K562 (cell line): ENCODE results near the gene ABHD16A. TPM values are rescaled to one million over a fixed set of nuclear protein-coding genes. Genes with fewer than 3 reads are reported as not detected.

ENCODE experiments used
- ARID3B ChIP-seq: fragments of 250-450 bp; sonication (Bioruptor Pico); IDR thresholded peaks from 2 replicates; pipeline ENCODE4 v1.4.0; 2020; ENCODE audit warnings: borderline replicate concordance
- EP300 ChIP-seq: IDR thresholded peaks from 2 replicates; pipeline ENCODE4 v1.6.1; 2012; ENCODE audit warnings: low read length, improper control_type of control experiment
- FOSL1 ChIP-seq: fragments of 200-800 bp; sonication (Bioruptor generic); conservative IDR thresholded peaks from 2 replicates; pipeline ENCODE4 v1.6.1; 2016; ENCODE audit warnings: missing genetic modification characterization, missing compliant biosample characterization
- FOXK1 ChIP-seq: sonication (generic); formaldehyde crosslinking; IDR thresholded peaks from 2 replicates; pipeline ENCODE4 v1.8.0; 2022; ENCODE audit warnings: missing genetic modification reagents, mild to moderate bottlenecking, borderline replicate concordance
- FOXK2 ChIP-seq, 2 experiments: fragments of 450-650 bp; IDR thresholded peaks in 1 of 2; conservative IDR thresholded peaks in 1 of 2; 2 replicates each; pipeline ENCODE4 v1.6.1; 2016; ENCODE audit warnings: low read depth in 2 of 2, mild to moderate bottlenecking in 1 of 2
- HCFC1 ChIP-seq: IDR thresholded peaks from 2 replicates; pipeline ENCODE4 v1.6.1; 2012; ENCODE audit warnings: low read depth, low read length, improper control_type of control experiment
- NKRF ChIP-seq: fragments of 450-650 bp; IDR thresholded peaks from 2 replicates; pipeline ENCODE4 v1.6.1; 2016; ENCODE audit warnings: borderline replicate concordance
- RCOR1 ChIP-seq, 2 experiments: IDR thresholded peaks; 2 replicates each; pipeline ENCODE4 v1.6.1; 2012; ENCODE audit warnings: low read depth in 2 of 2, low read length in 2 of 2, borderline replicate concordance in 1 of 2, improper control_type of control experiment in 1 of 2
- TEAD2 ChIP-seq: fragments of 450-650 bp; IDR thresholded peaks from 2 replicates; pipeline ENCODE4 v1.6.1; 2016; ENCODE audit warnings: missing genetic modification characterization, control low read depth, missing compliant biosample characterization
- TEAD4 ChIP-seq, 2 experiments: sonication (generic) in 1 of 2; formaldehyde crosslinking in 1 of 2; IDR thresholded peaks; 2 replicates each; pipeline versions ENCODE4 v1.6.1 to v1.8.0; 2012 to 2022; ENCODE audit warnings: borderline replicate concordance in 1 of 2, inconsistent platforms in 1 of 2, low read length in 1 of 2, mild to moderate bottlenecking in 1 of 2, missing genetic modification reagents in 1 of 2
- ZBTB17 ChIP-seq: fragments of 450-650 bp; formaldehyde crosslinking; IDR thresholded peaks from 2 replicates; pipeline ENCODE4 v1.4.0; 2020; ENCODE audit warnings: mild to moderate bottlenecking
- ZFPM2 ChIP-seq: fragments of 250-450 bp; sonication (Bioruptor Pico); IDR thresholded peaks from 2 replicates; pipeline ENCODE4 v1.5.1; 2022; ENCODE audit warnings: mild to moderate bottlenecking
- ZNF232 ChIP-seq: sonication (generic); formaldehyde crosslinking; IDR thresholded peaks from 2 replicates; pipeline ENCODE4 v1.8.0; 2022; ENCODE audit warnings: mild to moderate bottlenecking, missing genetic modification reagents
- ZNF655 ChIP-seq: fragments of 250-450 bp; sonication (Bioruptor Pico); IDR thresholded peaks from 2 replicates; pipeline ENCODE4 v1.5.0; 2021
- polyA plus RNA-seq, 8 experiments: library from polyadenylated mRNA; depleted of rRNA in 4 of 8; stranded (reverse) in 5 of 8; unstranded in 3 of 8; fragments of >200 nt; fragmentation: Nextera tagmentation in 2 of 8; fragmentation: Illumina TruSeq in 1 of 8; extraction: Ambion mirVana in 2 of 8; extraction: Trizol in 1 of 8; gene quantifications; 2 replicates each; pipeline versions ENCODE4 v1.2.1 to v1.2.3, GENCODE V29; 2011 to 2014; ENCODE audit warnings: inconsistent platforms in 1 of 8, missing spikeins in 1 of 8
- total RNA-seq, 7 experiments: library from RNA; depleted of rRNA in 6 of 7; stranded (reverse); fragments of >200 nt in 6 of 7; fragmentation: Illumina TruSeq in 2 of 7; extraction: Trizol in 2 of 7; gene quantifications; 2 replicates each; pipeline versions ENCODE4 v1.2.1 to v1.2.3, GENCODE V29; 2011 to 2021; ENCODE audit warnings: low replicate concordance in 1 of 7
- TF ChIP-seq, protein P1 (sequence below): sonication (generic); formaldehyde crosslinking; IDR thresholded peaks from 2 replicates; pipeline ENCODE4 v1.8.1; 2022; ENCODE audit warnings: missing genetic modification reagents
- TF ChIP-seq, protein P2 (sequence below): fragments of 450-650 bp; formaldehyde crosslinking; IDR thresholded peaks from 2 replicates; pipeline ENCODE4 v1.4.0; 2020; ENCODE audit warnings: mild to moderate bottlenecking, moderate library complexity

ABHD16A gene
- total and polyA plus RNA-seq, 9 of the 15 experiments (the other 6 are each of a cell fraction or from before 2014, with no cell fraction given): 25.8 to 120 (median 81.6) TPM

GRCh38 chr6:31665501-31666336, 37.4 kb downstream of the ABHD16A start, which contains the start of gene CSNK2B (continued):
- TF ChIP-seq ZNF655: 0 out of 2 replicates have a peak, but pooled peaks have one; percentile 55
- peak; percentile 47 for TF ChIP-seq EP300
- no peak; the same call in 1 of the 2 replicates for TF ChIP-seq ZBTB17 (CRISPR knock-in tag)
- TF ChIP-seq FOXK1 (CRISPR knock-in tag): peak; percentile 78; the same call in 1 of the 2 replicates
- TF ChIP-seq FOXK2 (conservative IDR thresholded peaks at IDR 0.05 in 1 of 2, IDR thresholded peaks at IDR 0.05 in 1 of 2; ENCODE audit: low read depth in 2 of 2): peak; percentile 85 to 91
- TF ChIP-seq ZNF232 (CRISPR knock-in tag): peak; percentile 85; the same call in 1 of the 2 replicates
- TF ChIP-seq HCFC1: peak; percentile 97
- peak; percentile 83; the same call in 1 of the 2 replicates for TF ChIP-seq ARID3B (CRISPR knock-in tag)
- TF ChIP-seq NKRF: peak; percentile 97
- no peak for TF ChIP-seq TEAD4 (IDR thresholded peaks at IDR 0.05; ENCODE audit: low read length)
- no peak for TF ChIP-seq TEAD4 (CRISPR knock-in tag; IDR thresholded peaks at IDR 0.05; ENCODE audit: borderline replicate concordance)
- TF ChIP-seq RCOR1 (IDR thresholded peaks at IDR 0.05; ENCODE audit: borderline replicate concordance in 1 of 2, low read depth in 2 of 2, low read length in 2 of 2): no peak
- peak; percentile 80; the same call in 1 of the 2 replicates for TF ChIP-seq ZFPM2 (CRISPR knock-in tag)
- TF ChIP-seq, protein P1, sequence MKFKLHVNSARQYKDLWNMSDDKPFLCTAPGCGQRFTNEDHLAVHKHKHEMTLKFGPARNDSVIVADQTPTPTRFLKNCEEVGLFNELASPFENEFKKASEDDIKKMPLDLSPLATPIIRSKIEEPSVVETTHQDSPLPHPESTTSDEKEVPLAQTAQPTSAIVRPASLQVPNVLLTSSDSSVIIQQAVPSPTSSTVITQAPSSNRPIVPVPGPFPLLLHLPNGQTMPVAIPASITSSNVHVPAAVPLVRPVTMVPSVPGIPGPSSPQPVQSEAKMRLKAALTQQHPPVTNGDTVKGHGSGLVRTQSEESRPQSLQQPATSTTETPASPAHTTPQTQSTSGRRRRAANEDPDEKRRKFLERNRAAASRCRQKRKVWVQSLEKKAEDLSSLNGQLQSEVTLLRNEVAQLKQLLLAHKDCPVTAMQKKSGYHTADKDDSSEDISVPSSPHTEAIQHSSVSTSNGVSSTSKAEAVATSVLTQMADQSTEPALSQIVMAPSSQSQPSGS (CRISPR knock-in tag): no peak
- no peak for TF ChIP-seq FOSL1 (tag)
- no peak for TF ChIP-seq TEAD2
- TF ChIP-seq, protein P2, sequence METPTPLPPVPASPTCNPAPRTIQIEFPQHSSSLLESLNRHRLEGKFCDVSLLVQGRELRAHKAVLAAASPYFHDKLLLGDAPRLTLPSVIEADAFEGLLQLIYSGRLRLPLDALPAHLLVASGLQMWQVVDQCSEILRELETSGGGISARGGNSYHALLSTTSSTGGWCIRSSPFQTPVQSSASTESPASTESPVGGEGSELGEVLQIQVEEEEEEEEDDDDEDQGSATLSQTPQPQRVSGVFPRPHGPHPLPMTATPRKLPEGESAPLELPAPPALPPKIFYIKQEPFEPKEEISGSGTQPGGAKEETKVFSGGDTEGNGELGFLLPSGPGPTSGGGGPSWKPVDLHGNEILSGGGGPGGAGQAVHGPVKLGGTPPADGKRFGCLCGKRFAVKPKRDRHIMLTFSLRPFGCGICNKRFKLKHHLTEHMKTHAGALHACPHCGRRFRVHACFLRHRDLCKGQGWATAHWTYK: no peak
